ENCODE results near the gene FCHSD1.

DNA sequence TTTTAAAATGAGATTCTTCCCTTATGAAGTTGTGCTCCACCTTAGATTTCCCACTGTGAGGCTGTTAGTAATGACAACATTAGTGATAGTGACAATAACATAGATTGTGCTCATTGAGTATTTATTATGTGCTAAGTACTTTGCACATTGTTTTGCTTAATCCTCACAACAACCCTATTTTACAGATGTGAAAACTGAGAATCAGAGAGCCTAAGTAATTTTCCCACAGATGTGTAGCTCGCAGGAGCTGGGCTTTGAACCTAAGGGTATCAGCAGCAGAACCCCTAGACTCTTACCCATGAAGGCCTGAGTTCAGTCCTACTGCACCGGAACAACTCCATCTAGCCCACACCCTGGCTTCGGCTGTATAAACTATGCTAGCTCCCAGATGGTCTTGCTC is 46.4 kb upstream of the FCHSD1 start:
- TF ChIP-seq, protein P1, sequence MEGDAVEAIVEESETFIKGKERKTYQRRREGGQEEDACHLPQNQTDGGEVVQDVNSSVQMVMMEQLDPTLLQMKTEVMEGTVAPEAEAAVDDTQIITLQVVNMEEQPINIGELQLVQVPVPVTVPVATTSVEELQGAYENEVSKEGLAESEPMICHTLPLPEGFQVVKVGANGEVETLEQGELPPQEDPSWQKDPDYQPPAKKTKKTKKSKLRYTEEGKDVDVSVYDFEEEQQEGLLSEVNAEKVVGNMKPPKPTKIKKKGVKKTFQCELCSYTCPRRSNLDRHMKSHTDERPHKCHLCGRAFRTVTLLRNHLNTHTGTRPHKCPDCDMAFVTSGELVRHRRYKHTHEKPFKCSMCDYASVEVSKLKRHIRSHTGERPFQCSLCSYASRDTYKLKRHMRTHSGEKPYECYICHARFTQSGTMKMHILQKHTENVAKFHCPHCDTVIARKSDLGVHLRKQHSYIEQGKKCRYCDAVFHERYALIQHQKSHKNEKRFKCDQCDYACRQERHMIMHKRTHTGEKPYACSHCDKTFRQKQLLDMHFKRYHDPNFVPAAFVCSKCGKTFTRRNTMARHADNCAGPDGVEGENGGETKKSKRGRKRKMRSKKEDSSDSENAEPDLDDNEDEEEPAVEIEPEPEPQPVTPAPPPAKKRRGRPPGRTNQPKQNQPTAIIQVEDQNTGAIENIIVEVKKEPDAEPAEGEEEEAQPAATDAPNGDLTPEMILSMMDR (IDR thresholded peaks at IDR 0.05), result no peak
- TF ChIP-seq POLR2A (IDR thresholded peaks at IDR 0.05), result no peak

All from uterus (tissue), 2 donors.